GM19035 (cell line): Measurements from ENCODE around the gene SYT13.
A peak's percentile ranks its signal among the peaks of the same experiment; 100 is the strongest.
"Not testable (repeated sequence)": the region's sequence is repeated elsewhere in the genome, so short reads cannot be mapped to it uniquely, and the experiment has no call there.

Experiments
- ATAC-seq: cut with Tn5 transposase; IDR thresholded peaks from one replicate; pipeline ENCODE4 v1.9.1; 2021; ENCODE audit not compliant: unreplicated experiment

The SYT13 gene

DNA sequence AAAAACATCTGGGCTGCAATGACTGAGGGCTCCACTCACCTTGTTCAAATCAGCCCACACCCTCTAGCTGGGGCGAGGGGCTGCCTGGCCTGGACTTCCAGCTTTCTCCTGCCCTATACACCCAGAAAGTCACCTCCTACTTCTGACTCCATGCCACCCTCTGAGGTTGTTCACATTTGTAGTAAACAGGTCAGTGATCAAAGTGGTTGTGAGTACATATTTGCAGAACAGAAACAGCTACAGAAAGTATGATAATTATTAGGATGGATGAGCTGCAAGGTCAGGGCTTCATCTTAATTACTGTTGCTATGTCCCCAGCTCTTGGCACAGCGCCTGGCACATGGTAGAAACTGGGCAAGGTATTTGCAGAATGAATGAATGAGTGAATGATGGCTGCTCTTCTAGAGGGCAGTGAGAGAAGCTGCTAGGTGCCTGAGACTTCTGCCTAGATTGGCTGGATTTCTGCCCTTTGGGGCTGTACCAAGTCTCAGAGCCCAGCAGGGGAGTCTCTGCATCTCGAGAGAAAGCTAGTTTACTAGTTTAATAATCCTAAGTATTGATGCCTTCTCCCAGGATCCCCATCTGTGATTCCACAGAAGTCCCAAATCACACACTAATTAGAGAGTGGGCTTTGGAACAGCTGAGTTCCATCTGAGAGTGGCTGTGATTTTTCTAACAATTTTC lies 36.0 kb downstream of the SYT13 start:
- ATAC-seq, result no peak

DNA sequence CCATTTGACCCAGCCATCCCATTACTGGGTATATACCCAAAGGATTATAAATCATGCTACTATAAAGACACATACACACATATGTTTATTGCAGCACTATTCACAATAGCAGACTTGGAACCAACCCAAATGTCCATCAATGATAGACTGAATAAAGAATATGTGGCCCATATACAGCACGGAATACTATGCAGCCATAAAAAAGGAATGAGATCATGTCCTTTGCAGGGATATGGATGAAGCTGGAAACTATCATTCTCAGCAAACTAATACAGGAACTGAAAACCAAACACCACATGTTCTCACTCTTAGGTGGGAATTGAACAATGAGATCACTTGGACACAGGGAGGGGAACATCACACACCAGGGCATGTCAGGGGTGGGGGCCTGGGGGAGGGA lies 36.8 kb downstream of the SYT13 start:
- ATAC-seq, result not testable (repeated sequence)

- ATAC-seq, result no peak
These were observed 37.6 kb downstream of the SYT13 start for GRCh38 chr11:45248501-45249011.

- ATAC-seq, result no peak
These were observed 38.7 kb downstream of the SYT13 start for GRCh38 chr11:45247433-45247832.

DNA sequence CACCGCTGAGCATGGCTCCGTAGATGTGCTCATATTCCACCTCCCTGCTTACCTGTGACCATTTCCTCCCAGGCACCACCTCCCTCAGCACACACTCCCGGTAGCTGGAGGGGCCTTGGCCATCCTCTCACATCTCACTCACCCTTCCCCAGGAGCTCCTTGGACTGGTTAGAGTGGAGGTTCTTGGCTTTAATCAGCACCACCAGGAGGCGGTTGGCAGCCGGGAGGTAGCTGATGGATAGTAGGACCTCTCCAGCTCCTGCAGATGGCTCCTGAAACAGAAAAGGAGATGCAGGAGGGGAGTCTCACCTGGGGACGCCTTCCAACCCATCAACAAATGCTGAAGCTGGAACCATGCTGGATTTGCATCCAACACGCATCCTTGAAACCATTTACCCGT lies 39.9 kb downstream of the SYT13 start:
- no peak for ATAC-seq

DNA sequence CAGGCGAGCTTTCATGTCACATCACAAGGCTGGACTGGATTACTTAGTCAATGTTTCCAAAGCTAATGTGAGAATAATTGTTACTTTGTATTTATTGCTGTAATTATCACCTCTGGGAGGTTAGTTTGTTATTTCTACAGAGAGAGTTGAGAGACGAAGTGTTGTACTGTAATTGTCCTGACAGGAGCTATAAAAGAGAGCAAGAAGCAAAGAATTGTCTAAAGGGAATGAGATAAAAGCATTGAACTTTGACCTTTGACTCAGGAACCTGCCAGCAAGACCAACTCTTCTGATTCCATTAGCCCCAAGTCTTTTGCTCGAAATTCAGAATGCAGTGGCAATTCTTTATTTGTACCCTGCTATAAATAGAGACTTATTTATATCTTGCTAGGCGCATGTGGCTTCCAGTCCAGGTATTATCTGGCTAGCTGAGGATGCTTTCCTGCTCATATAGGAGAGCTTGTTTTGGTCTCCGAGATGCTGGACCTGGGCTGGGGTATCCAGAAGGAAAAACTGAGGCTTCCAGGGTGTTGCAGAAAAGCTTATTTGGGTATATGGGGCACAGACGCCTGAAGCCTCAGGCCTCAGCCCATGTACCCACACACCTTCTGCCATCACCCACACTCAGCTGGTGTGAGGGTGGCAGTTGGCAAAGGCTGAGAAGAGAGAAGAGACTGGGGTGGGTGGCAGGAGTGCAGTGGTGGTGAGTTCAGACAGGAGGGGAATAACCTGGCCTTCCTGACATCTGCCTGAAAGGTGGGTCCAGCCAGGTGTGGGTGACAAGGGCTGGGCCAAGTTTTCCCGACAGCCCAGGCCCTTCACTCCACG lies 40.7 kb downstream of the SYT13 start:
- ATAC-seq, result no peak

DNA sequence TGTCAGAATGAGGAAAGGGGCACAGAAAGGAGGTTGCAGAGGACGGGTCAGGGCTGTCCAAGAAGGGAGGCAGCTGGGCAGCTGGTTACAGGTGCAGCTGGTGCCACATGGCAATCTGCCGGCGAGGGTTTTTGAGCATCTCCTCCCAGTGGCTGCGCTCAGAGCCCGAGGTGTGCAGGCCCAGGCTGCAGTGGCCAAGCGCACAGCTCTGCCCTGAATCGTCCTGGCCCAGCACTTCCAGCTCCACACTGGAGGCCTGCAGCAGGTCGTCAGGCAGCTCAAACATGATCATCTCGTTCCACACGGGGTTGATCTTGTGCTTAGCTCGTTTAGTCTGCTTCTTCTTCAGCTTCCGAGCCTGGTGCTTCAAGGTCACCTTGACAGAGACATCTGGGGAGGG lies 42.2 kb downstream of the SYT13 start:
- ATAC-seq, result no peak

DNA sequence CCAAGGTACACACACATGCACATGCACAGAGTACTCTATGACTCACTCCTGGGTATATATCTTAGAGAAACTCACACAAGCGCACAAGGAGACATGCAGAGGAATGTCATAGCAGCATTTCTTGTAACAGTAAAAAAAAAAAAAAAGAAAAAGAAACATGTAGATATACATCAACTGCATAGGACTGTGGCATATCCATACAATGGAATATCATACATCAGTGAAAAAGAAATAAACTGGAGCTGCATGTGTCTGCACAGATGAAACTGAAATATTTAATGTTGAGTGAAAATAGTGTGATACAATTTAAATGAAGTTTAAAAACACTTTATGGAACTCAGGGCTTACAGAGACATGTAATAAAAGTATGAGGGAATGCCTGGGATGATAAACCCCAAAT lies 46.4 kb downstream of the SYT13 start:
- ATAC-seq, result no peak

GRCh38 chr11:45238724-45239123 lies 47.4 kb downstream of the SYT13 start:
- no peak for ATAC-seq

- ATAC-seq, result no peak
These were observed 48.3 kb downstream of the SYT13 start for GRCh38 chr11:45237711-45238315.

GRCh38 chr11:45234306-45235006 lies 51.7 kb downstream of the SYT13 start:
- ATAC-seq, result no peak

- ATAC-seq, result no peak
These were observed 52.4 kb downstream of the SYT13 start for GRCh38 chr11:45233804-45234170.

DNA sequence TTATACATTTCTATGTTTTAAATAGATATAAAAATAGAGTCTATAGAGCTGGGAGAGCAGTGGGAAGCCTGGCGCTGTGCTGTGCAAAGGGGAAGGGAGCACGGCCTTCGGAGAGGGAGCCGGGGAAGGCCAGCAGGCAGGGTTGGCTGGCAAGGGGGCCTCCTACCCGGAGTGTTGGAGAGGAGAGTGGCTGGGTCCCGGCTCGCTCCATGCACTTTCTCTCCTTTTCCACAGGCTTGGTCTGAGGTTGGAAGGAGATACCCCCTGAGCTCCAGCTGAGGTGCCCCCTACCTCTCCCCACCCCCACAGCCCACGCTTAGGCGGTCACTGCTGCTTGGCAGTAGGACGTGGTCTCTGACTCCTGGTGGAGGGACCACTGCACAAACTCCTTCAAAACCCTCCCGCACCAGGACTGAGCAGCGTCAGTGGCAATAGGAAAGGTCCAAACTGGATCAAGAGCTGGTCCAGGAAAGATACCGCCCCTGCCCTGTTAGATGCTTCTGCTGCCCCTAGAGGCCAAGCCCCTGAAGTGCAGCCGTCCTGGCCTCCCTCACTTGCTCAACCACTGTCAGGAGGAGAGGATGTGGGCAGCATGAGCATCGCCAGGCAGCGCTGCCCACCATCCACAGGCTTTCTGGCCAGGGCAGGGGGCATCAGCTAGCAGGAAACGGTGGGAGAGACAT lies 52.9 kb downstream of the SYT13 start:
- peak; percentile 70 for ATAC-seq

- no peak for ATAC-seq
These were observed 53.6 kb downstream of the SYT13 start for GRCh38 chr11:45232341-45233080.

DNA sequence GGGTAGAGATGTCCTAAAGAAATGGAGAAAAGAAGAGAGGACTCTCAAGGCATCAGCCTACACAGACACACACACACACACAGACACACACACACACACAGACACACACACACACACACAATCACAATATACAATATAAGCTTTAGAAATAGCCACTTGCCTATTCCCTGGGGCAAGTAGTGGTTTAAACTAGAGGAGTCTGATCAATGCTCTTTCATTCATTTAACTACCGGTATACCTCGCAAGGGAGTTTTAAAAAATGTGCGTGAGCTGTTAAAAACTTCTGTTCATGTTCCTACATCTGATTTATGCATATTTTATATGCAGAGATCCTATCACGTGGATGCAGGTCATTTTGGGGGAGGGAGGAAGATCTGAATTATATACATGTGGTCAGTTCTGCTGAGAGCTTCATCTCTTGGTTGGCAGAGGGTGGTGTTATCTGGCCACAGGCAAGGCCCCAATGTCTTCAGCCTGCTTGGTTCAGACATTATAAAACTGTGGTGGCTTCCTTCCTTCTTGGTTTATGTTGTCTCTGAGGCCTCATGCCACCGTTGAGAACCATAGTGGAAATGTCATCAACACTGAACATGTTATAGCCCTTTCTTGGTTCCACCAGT lies 56.6 kb downstream of the SYT13 start:
- no peak for ATAC-seq

DNA sequence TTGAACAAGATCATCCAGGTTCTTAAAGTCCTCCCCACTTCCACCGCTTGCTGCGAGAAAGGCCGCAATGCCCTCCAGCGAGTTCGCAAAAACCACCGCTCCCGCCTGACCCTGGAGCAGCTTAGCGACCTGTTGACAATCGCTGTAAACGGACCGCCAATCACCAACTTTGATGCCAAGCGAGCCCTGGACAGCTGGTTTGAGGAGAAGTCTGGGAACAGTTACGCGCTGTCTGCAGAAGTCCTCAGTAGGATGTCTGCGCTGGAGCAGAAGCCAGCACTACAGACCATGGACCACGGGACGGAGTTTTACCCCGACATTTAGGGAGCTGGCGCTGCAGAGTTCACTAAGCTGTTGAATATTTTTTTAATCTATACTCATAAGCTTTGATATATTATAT lies 58.3 kb downstream of the SYT13 start:
- ATAC-seq, result no peak

GRCh38 chr11:45226901-45227300 lies 59.2 kb downstream of the SYT13 start:
- no peak for ATAC-seq

- ATAC-seq, result no peak
These were observed 59.9 kb downstream of the SYT13 start for GRCh38 chr11:45225961-45226871.

DNA sequence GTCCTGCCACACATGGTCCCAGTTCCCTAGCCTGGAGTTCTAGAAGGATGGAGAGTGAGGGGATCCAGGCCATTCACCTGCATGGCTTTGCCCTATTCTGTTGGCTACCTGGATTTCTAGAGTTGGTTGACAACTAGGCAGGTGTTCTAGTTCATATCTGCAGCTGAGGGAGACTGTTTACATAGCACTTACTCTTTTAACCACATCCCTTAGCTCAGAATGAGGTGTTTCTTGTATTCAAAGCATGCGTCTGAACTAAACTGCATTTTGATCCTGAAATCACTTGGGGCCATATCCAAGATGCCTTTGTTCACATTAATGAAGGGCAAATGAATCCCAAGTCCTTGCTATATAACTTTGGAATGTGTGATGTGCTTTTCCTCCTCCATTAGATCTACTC lies 60.9 kb downstream of the SYT13 start:
- ATAC-seq, result no peak
